ENCODE data around the gene ZDHHC11B. TPM values are rescaled to one million over a fixed set of nuclear protein-coding genes. Genes with fewer than 3 reads are reported as not detected.

Gene ZDHHC11B
- total and polyA plus RNA-seq, 5 donors = 6.6 to 49.2 (median 22.2) TPM

DNA sequence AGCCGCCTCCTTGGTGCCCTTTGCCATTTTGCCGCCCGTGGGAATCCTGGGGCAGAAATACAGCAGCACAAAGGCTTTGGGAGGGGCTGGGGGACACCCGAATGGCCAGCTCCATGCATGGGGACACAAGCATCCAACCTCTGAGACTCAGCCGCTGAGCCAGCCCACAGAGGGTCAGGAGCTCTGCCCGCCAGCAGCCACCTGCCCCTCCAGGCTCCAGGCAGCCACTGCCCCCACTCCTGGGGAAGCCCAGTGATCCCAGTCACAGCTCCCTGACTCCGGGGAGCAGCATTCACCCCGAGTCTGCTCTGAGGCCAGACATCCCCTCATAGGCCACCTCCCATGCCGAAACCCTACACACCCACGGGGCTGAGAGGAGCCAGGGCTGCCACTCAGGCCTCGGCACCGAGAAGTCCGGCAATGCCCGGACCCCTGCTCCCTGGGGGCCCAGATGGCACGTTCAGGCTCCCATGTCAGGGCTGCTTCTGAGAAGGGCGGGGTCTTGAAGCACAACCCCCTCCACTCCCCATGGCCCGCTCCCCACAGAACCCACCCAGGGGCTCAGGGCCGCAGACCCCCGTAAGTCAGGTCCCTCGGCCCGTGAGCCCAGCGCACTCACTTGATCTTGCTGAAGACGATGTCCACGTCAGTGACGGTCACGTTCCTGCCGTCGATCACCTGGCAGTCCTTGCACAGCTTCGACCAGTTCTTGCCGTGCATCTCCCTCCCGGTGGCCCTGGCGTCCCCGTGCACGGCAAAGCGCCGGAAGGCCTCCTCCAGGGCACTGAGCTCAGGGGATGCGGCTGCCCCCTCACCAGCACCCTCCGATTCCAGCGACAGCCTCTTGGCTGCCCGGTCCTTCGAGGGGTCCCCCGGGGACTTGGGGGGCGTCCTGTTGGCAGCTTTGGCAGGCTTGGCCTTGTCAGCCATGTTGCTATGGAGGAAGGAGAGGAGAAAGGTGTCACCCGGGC, 107.1 kb downstream of the ZDHHC11B start:
- ATAC-seq = no peak
- WGBS = 85% methylated on average over 44 of the region's 44 CpGs
- Histone ChIP-seq H3K27ac (ENCODE audit: low read length) (no peak overlapping the region), H3K4me3 (ENCODE audit: low read length) (no peak overlapping the region), H3K4me1 (ENCODE audit: control insufficient read depth, insufficient read depth, low read length) (peaks cover 7% of the 10 kb centered on the region), H3K27me3 (ENCODE audit: control insufficient read depth, insufficient read depth) (no peaks in the 10 kb centered on the region), H3K9me3 (ENCODE audit: control insufficient read depth, low read length) (no peaks in the 10 kb centered on the region)
- peak; percentile 9 to 53 (median 41) for DNase-seq
- intact Hi-C loops (cut with DNase I) = no loop called here

DNA sequence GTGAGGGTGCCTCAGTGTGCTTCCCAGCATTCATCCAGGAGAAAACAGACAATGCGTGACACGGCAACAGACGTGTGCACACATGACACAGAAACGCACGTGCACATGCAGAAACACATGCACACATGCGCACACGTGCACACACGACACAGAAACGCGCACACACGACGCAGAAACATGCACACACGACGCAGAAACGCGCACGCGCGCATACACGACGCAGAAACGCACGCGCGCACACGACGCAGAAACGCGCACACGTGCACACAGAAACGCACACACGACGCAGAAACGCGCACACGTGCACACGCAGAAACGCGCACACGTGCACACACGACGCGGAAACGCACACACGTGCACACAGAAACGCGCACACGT, 107.8 kb downstream of the ZDHHC11B start:
- intact Hi-C loops (cut with DNase I) = no loop called here
- Histone ChIP-seq H3K27me3 (ENCODE audit: control insufficient read depth, insufficient read depth) (no peaks in the 10 kb centered on the region), H3K27ac (ENCODE audit: low read length) (no peak overlapping the region), H3K9me3 (ENCODE audit: control insufficient read depth, low read length) (no peaks in the 10 kb centered on the region), H3K4me1 (ENCODE audit: control insufficient read depth, insufficient read depth, low read length) (peaks cover 7% of the 10 kb centered on the region), H3K4me3 (ENCODE audit: low read length) (no peak overlapping the region)
- DNase-seq = peak; percentile 4 to 38 (median 20)
- no peak for ATAC-seq
- WGBS = 97% methylated on average over 48 of the region's 48 CpGs

DNA sequence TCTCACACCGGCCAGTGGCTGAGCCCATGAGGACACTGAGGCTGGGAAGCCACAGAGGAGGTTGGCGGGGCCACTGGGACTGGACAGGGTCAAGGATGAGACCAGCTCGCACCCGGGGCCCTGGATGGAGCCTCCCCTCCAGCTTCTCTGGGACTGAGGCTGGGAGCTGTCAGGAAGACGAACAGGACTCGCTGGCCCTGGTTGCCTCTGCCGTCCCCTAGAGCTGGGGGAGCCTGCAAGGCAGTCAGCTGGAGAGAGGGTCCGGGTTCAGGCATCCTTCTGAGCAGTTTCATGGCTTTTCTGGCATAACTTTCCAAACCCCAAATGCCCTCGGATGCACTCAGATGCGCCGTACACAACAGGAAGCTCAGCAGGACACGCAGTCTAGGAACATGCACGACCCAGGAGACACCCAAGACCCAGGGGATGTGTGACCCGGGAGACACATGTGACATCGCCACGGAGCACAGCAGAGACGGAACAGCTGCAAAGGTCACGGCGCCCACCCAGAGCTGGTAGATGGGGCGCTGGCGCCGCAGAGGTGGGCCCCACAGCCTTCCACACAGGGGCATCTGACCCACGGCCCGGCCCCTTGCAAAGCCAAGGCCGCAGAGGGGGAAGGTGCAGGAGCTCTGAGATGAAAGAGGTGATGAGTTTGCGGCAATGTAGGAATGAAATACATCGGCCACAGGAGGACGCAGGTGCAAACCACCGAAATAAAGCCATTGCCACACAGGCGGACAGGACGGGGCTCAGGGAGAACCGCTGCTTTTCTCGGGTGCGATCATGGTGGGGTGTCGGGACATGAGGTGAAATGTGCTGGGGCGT, 108.4 kb downstream of the ZDHHC11B start:
- peaks cover 7% of the 10 kb centered on the region for H3K4me1 ChIP-seq (ENCODE audit: control insufficient read depth, insufficient read depth, low read length)
- ATAC-seq = no peak
- intact Hi-C loops (cut with DNase I) = no loop called here
- no peaks in the 10 kb centered on the region for H3K9me3 ChIP-seq (ENCODE audit: control insufficient read depth, low read length)
- no peaks in the 10 kb centered on the region for H3K27me3 ChIP-seq (ENCODE audit: control insufficient read depth, insufficient read depth)
- 79% methylated on average over 36 of the region's 36 CpGs for WGBS
- H3K4me3 ChIP-seq (ENCODE audit: low read length) = no peak overlapping the region
- H3K27ac ChIP-seq (ENCODE audit: low read length) = no peak overlapping the region
- peak; percentile 10 to 50 (median 44) for DNase-seq

DNA sequence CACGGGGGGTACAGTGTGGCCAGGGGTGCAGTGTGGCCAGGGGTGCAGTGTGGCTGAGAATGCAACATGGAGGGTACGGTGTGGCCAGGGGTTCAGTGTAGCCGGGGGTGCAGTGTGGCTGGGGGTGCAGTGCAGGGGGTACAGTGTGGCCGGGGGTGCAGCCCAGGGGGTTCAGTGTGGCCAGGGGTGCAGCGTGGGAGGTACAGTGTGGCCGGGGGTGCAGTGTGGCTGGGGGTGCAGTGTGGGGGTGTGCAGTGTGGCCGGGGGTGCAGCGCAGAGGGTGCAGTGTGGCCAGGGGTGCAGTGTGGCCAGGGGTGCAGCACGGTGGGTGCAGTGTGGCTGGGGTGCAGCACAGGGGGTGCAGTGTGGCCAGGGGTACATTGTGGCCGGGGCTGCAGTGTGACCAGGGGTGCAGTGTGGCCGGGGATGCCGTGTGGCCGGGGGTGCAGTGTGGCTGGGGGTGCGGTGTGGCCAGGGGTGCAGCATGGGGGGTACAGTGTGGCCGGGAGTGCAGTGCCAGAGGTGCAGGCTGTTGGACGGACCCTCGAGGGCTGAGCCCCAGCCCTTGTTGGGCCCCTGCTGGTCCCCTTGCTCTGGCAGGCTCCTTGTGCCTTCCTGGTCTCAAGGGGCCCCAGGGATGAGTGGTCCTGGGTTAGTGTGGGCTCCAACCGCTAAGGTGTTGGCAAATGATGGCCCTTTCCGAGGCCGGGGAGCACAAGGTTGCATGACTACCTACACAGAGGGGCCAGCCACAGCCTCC, 109.2 kb downstream of the ZDHHC11B start:
- Histone ChIP-seq H3K4me3 (ENCODE audit: low read length) (no peak overlapping the region), H3K27ac (ENCODE audit: low read length) (no peak overlapping the region), H3K9me3 (ENCODE audit: control insufficient read depth, low read length) (no peaks in the 10 kb centered on the region), H3K27me3 (ENCODE audit: control insufficient read depth, insufficient read depth) (no peaks in the 10 kb centered on the region), H3K4me1 (ENCODE audit: control insufficient read depth, insufficient read depth, low read length) (peaks cover 7% of the 10 kb centered on the region)
- 90% methylated on average over 20 of the region's 20 CpGs for WGBS
- peak; percentile 9 to 62 (median 42) for DNase-seq
- no peak for ATAC-seq
- intact Hi-C loops (cut with DNase I) = no loop called here

DNA sequence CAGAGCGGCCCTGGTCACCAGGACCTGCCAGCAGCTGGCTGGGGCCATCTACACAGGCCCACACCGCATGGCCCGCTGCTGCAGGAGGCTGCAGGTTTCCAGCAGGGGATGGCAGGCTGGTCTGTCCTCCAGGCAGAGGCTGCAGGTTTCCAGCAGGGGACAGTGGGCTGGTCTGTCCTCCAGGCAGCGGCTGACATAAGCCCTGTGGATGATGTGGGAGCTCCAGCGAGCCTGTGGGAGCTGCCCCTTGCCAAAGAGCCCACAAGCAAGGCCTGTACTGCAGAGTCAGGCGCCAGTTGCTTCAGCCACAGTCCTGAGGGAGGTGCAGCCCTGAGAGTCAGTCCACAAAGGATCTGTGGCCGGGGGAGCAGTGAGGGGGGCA, 109.9 kb downstream of the ZDHHC11B start:
- H3K27me3 ChIP-seq (ENCODE audit: control insufficient read depth, insufficient read depth) = no peaks in the 10 kb centered on the region
- 43% methylated on average over 7 of the region's 7 CpGs for WGBS
- intact Hi-C loops (cut with DNase I) = loop anchor here (5.0 kb wide), 1 partner anchor 228 kb away; no protein-coding TSS in a partner anchor
- no peak overlapping the region for H3K27ac ChIP-seq (ENCODE audit: low read length)
- ATAC-seq (no peak), DNase-seq (peak; percentile 30 to 71 (median 71))
- peaks cover 7% of the 10 kb centered on the region for H3K4me1 ChIP-seq (ENCODE audit: control insufficient read depth, insufficient read depth, low read length)
- no peak overlapping the region for H3K4me3 ChIP-seq (ENCODE audit: low read length)
- H3K9me3 ChIP-seq (ENCODE audit: control insufficient read depth, low read length) = no peaks in the 10 kb centered on the region

DNA sequence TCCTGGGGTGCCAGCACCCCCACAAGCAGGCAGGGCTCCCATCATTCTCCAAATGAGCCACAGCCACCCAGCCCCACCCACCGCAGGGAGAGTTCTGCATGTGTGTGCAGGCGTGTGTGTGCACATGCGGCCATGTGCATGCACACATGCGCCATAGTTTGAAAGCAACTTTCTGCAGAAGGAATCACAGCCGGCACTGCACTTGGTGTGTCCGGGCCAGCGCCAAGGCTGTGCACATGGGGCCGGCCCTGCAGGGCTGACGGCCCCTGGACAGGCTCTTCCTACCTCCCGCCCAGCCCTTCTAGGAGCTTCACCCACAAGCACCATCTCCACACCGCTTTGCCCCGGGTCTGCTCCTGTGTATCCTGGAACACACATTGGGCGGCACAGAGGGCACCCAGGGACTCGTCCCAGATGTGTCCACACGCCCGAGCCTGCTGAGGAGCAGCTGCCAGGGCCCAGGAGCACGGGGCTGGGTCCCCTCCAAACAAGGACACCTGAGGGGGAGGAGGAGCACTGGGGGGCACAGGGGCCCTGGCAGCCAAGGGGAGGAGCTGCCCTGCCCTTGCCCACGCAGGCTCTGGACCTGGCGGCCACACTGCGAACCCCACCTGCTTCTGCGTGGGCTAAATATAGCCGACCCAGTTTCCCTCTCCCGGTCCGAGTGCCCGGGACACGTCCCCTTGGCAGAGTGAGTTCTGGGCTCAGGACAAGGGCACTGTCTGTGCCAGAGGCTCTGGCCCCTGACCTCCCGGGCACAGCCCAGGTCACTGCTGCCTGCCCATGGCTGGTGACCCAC, 110.5 kb downstream of the ZDHHC11B start:
- DNase-seq (peak; percentile 32 to 72 (median 69)), ATAC-seq (peak in 1 of 2 donors; percentile 27)
- Histone ChIP-seq H3K27me3 (ENCODE audit: control insufficient read depth, insufficient read depth) (no peaks in the 10 kb centered on the region), H3K4me1 (ENCODE audit: control insufficient read depth, insufficient read depth, low read length) (peaks cover 7% of the 10 kb centered on the region), H3K27ac (ENCODE audit: low read length) (peak overlapping the region; percentile 7), H3K4me3 (ENCODE audit: low read length) (no peak overlapping the region), H3K9me3 (ENCODE audit: control insufficient read depth, low read length) (no peaks in the 10 kb centered on the region)
- WGBS = 38% methylated on average over 27 of the region's 27 CpGs
- intact Hi-C loops (cut with DNase I) = loop anchor here (5.0 kb wide), 1 partner anchor 228 kb away; no protein-coding TSS in a partner anchor

DNA sequence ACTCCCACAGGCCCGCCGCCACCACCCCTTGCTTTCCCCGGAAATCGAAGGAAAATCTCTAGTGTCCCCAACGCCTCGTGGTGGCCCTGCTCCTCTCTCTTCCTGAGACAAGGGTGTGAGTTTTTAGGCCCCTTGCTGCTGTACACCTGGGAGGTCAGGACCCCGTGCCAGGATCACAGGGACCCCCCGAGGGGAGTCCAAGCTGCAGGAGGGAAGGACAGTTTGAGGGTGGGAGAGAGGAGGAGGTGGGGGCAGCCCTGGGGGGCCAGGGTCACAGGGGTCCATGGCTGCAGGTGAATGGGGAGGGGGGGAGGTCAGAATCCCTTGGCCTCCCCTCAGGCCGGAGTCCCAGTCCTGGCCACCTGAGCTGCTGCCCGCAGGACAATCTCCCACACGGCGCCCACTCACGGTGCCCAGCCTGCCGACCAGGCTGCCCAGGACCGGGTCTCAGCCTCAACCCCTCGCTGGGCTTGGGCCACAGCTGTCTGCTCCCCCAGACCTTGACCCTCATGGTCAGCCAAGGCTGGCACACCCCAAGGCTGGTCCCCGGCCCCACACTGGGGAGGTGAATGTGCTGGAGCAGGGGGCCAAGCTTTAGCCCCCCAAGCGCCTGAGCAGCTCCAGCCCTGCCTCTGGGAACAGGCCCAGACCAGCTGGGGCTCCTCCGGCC, 111.2 kb downstream of the ZDHHC11B start:
- ATAC-seq (no peak), DNase-seq (peak; percentile 16 to 67 (median 59))
- no peak overlapping the region for H3K4me3 ChIP-seq (ENCODE audit: low read length)
- no peak overlapping the region for H3K27ac ChIP-seq (ENCODE audit: low read length)
- H3K27me3 ChIP-seq (ENCODE audit: control insufficient read depth, insufficient read depth) = no peaks in the 10 kb centered on the region
- intact Hi-C loops (cut with DNase I) = loop anchor here (5.0 kb wide), 1 partner anchor 229 kb away; no protein-coding TSS in a partner anchor
- 43% methylated on average over 19 of the region's 19 CpGs for WGBS
- peaks cover 7% of the 10 kb centered on the region for H3K4me1 ChIP-seq (ENCODE audit: control insufficient read depth, insufficient read depth, low read length)
- H3K9me3 ChIP-seq (ENCODE audit: control insufficient read depth, low read length) = no peaks in the 10 kb centered on the region

DNA sequence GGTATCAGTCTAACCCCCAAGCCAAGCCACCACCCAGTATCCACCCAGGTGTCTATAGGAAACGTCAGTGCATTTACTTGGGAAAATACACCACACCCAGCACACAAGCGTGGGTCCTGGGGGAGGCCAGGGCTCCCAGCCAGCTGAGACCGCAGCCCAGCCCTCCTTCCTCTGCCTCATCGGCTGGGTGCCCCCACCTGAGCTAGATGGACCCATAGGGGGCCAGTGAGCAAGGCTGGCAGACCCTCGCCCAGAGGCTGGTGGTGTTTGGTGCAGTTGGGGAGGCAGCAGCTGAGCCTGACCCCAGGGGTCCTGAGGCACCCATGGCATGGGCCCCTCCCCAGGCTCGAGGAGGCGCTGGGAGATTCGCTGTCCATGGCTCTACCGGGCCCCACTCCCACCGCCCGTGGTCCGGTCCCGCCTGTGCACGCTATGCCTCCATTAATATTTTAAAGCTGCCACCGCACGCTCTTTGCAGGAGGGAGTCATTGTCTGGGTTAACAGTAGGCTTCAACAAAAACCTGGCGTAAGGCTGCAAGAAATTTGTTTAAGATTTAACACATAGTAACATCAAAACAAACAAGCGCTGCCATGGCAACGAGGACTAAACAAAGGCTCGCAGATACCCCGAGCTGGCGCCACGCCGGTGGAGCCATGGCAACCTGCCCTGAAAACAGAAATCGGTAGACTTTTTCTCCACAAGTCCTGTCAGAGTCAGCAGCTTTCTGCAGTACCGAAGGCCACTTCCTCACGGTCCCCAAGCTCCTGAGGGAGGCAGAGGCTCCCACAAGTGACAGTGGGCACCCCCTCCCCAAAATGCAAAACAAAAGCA, 112.0 kb downstream of the ZDHHC11B start:
- intact Hi-C loops (cut with DNase I) = loop anchor here (5.0 kb wide), 1 partner anchor 230 kb away; no protein-coding TSS in a partner anchor
- Histone ChIP-seq H3K27me3 (ENCODE audit: control insufficient read depth, insufficient read depth) (no peaks in the 10 kb centered on the region), H3K9me3 (ENCODE audit: control insufficient read depth, low read length) (no peaks in the 10 kb centered on the region), H3K4me1 (ENCODE audit: control insufficient read depth, insufficient read depth, low read length) (peaks cover 7% of the 10 kb centered on the region), H3K27ac (ENCODE audit: low read length) (no peak overlapping the region), H3K4me3 (ENCODE audit: low read length) (no peak overlapping the region)
- 5% methylated on average over 27 of the region's 27 CpGs for WGBS
- ATAC-seq (peak; percentile 23 to 49), DNase-seq (peak; percentile 92 to 95 (median 95))

Measured in right cardiac atrium (tissue), 5 donors.